Measurements from ENCODE around the gene RAB4A.
A peak's percentile ranks its signal among the peaks of the same experiment; 100 is the strongest.

The RAB4A gene

GRCh38 chr1:229262239-229262638 lies 8.7 kb upstream of the RAB4A start:
- Histone ChIP-seq H3K36me3 (ENCODE audit: control insufficient read depth, insufficient read depth, low read length, severe bottlenecking) (no peaks in the 10 kb centered on the region), H3K9ac (ENCODE audit: low read length) (no peak overlapping the region), H3K9me3 (ENCODE audit: control insufficient read depth, low read length) (peaks cover 6% of the 10 kb centered on the region), H3K4me3 (ENCODE audit: low read length) (no peak overlapping the region), H3K4me1 (ENCODE audit: control insufficient read depth, insufficient read depth, low read length) (peaks cover 5% of the 10 kb centered on the region), H3K27me3 (replicated peaks; ENCODE audit: control insufficient read depth, insufficient read depth, low read length) (no peaks in the 10 kb centered on the region)
- DNase-seq (ENCODE audit: low read depth) = no peak

DNA sequence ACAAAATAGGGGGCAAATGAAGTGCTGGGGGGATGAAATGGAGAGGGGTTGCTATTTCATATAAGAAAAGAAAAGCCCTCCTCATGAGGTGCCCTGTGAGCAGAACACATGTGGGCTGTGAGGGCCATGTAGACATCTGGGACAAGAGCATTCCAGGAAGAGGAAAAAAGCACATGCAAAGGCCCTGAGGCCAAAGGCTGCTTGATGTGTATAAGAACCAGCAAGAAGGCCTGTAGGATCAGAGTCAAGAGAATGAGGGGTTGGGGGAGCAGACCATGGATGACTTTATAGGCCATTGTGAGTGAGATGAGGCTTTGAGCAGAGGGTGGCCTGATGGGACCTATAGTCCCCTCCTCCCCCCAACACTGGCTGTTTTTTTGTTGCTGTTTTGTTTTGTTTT lies 7.7 kb upstream of the RAB4A start:
- Histone ChIP-seq H3K36me3 (ENCODE audit: control insufficient read depth, insufficient read depth, low read length, severe bottlenecking) (no peaks in the 10 kb centered on the region), H3K9ac (ENCODE audit: low read length) (no peak overlapping the region), H3K4me1 (ENCODE audit: control insufficient read depth, insufficient read depth, low read length) (peaks cover 4% of the 10 kb centered on the region), H3K4me3 (ENCODE audit: low read length) (no peak overlapping the region), H3K27me3 (replicated peaks; ENCODE audit: control insufficient read depth, insufficient read depth, low read length) (no peaks in the 10 kb centered on the region), H3K9me3 (ENCODE audit: control insufficient read depth, low read length) (peaks cover 10% of the 10 kb centered on the region)
- no peak for DNase-seq (ENCODE audit: low read depth)

GRCh38 chr1:229264068-229264467 lies 6.8 kb upstream of the RAB4A start:
- Histone ChIP-seq H3K9ac (ENCODE audit: low read length) (no peak overlapping the region), H3K27me3 (replicated peaks; ENCODE audit: control insufficient read depth, insufficient read depth, low read length) (no peaks in the 10 kb centered on the region), H3K36me3 (ENCODE audit: control insufficient read depth, insufficient read depth, low read length, severe bottlenecking) (no peaks in the 10 kb centered on the region), H3K9me3 (ENCODE audit: control insufficient read depth, low read length) (peaks cover 10% of the 10 kb centered on the region), H3K4me1 (ENCODE audit: control insufficient read depth, insufficient read depth, low read length) (no peaks in the 10 kb centered on the region), H3K4me3 (ENCODE audit: low read length) (no peak overlapping the region)
- DNase-seq (ENCODE audit: low read depth) = no peak

GRCh38 chr1:229264487-229264886 lies 6.4 kb upstream of the RAB4A start:
- Histone ChIP-seq H3K4me1 (ENCODE audit: control insufficient read depth, insufficient read depth, low read length) (no peaks in the 10 kb centered on the region), H3K27me3 (replicated peaks; ENCODE audit: control insufficient read depth, insufficient read depth, low read length) (no peaks in the 10 kb centered on the region)
- DNase-seq (ENCODE audit: low read depth) = no peak

GRCh38 chr1:229266274-229266673 lies 4.6 kb upstream of the RAB4A start:
- Histone ChIP-seq H3K27me3 (replicated peaks; ENCODE audit: control insufficient read depth, insufficient read depth, low read length) (no peaks in the 10 kb centered on the region), H3K9me3 (ENCODE audit: control insufficient read depth, low read length) (peaks cover 10% of the 10 kb centered on the region), H3K4me1 (ENCODE audit: control insufficient read depth, insufficient read depth, low read length) (no peaks in the 10 kb centered on the region), H3K36me3 (ENCODE audit: control insufficient read depth, insufficient read depth, low read length, severe bottlenecking) (no peaks in the 10 kb centered on the region), H3K9ac (ENCODE audit: low read length) (no peak overlapping the region), H3K4me3 (ENCODE audit: low read length) (no peak overlapping the region)
- no peak for DNase-seq (ENCODE audit: low read depth)

More at GRCh38 chr1:229264487-229264886, 6.4 kb upstream of the RAB4A start:
- no peak overlapping the region for H3K4me3 ChIP-seq (ENCODE audit: low read length)
- H3K9ac ChIP-seq (ENCODE audit: low read length) = no peak overlapping the region
- peaks cover 10% of the 10 kb centered on the region for H3K9me3 ChIP-seq (ENCODE audit: control insufficient read depth, low read length)
- H3K36me3 ChIP-seq (ENCODE audit: control insufficient read depth, insufficient read depth, low read length, severe bottlenecking) = no peaks in the 10 kb centered on the region

DNA sequence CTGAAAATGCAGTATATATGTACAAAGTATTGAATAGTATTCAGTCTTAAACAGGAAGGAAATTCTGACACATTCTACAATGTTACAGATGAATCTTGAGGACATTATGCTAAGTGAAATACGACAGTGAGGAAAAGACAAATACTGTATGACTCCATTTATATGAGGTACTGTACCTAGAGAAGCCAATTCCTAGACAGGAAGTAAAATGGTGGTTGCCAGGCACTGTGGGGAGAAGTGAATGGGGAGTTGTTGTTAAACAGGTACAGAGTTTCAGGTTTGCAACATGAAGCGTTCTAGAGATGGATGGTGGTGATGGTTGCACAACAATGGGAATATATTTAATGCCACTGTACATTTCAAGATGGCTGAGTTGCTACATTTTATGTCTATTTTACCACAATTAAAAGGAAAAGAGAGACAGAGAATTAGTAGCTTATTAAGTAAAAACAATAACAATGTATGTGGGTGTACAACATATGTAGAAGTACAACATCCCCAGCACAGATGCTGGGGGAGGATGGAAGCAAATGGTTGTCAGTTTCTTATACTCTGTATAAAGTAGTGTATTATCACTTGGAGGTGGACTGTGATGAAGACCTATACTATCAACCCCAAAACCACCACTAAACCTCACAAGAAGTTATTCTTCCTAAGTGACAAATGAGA lies 3.9 kb upstream of the RAB4A start:
- no peaks in the 10 kb centered on the region for H3K27me3 ChIP-seq (replicated peaks; ENCODE audit: control insufficient read depth, insufficient read depth, low read length)
- H3K9me3 ChIP-seq (ENCODE audit: control insufficient read depth, low read length) = peaks cover 10% of the 10 kb centered on the region
- no peak for DNase-seq (ENCODE audit: low read depth)
- no peaks in the 10 kb centered on the region for H3K4me1 ChIP-seq (ENCODE audit: control insufficient read depth, insufficient read depth, low read length)
- H3K4me3 ChIP-seq (ENCODE audit: low read length) = no peak overlapping the region
- no peaks in the 10 kb centered on the region for H3K36me3 ChIP-seq (ENCODE audit: control insufficient read depth, insufficient read depth, low read length, severe bottlenecking)
- H3K9ac ChIP-seq (ENCODE audit: low read length) = no peak overlapping the region

DNA sequence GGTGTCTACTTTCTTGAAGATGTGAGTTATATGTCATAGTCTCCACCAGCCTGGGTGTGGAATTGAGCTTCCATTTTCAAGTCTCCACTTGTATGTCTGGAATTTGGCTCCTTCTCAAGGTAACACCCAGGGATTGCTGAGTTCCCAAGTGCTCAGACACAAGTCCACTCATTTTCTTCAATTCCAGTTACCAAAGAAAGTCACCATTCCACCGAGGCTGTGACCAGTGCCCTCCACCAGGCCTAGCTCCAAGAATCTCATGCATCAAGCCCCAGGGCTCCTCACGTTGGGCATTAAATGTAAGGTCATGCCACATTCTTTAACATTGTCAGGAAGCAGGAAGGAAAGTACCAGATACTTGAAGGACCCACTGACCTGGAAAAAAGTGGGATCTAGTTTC lies 2.4 kb upstream of the RAB4A start:
- no peaks in the 10 kb centered on the region for H3K27me3 ChIP-seq (replicated peaks; ENCODE audit: control insufficient read depth, insufficient read depth, low read length)
- no peak for DNase-seq (ENCODE audit: low read depth)
- peaks cover 15% of the 10 kb centered on the region for H3K4me1 ChIP-seq (ENCODE audit: control insufficient read depth, insufficient read depth, low read length)
- H3K36me3 ChIP-seq (ENCODE audit: control insufficient read depth, insufficient read depth, low read length, severe bottlenecking) = no peaks in the 10 kb centered on the region
- peaks cover 10% of the 10 kb centered on the region for H3K9me3 ChIP-seq (ENCODE audit: control insufficient read depth, low read length)
- H3K9ac ChIP-seq (ENCODE audit: low read length) = no peak overlapping the region
- no peak overlapping the region for H3K4me3 ChIP-seq (ENCODE audit: low read length)

GRCh38 chr1:229271448-229272159 lies 693 bp downstream of the RAB4A start:
- Histone ChIP-seq H3K27me3 (replicated peaks; ENCODE audit: control insufficient read depth, insufficient read depth, low read length) (no peaks in the 10 kb centered on the region), H3K9me3 (ENCODE audit: control insufficient read depth, low read length) (peaks cover 10% of the 10 kb centered on the region), H3K4me1 (ENCODE audit: control insufficient read depth, insufficient read depth, low read length) (peaks cover 26% of the 10 kb centered on the region), H3K4me3 (ENCODE audit: low read length) (peak overlapping the region; percentile 90), H3K36me3 (ENCODE audit: control insufficient read depth, insufficient read depth, low read length, severe bottlenecking) (no peaks in the 10 kb centered on the region), H3K9ac (ENCODE audit: low read length) (peak overlapping the region; percentile 84)
- DNase-seq (ENCODE audit: low read depth) = peak; percentile 71

DNA sequence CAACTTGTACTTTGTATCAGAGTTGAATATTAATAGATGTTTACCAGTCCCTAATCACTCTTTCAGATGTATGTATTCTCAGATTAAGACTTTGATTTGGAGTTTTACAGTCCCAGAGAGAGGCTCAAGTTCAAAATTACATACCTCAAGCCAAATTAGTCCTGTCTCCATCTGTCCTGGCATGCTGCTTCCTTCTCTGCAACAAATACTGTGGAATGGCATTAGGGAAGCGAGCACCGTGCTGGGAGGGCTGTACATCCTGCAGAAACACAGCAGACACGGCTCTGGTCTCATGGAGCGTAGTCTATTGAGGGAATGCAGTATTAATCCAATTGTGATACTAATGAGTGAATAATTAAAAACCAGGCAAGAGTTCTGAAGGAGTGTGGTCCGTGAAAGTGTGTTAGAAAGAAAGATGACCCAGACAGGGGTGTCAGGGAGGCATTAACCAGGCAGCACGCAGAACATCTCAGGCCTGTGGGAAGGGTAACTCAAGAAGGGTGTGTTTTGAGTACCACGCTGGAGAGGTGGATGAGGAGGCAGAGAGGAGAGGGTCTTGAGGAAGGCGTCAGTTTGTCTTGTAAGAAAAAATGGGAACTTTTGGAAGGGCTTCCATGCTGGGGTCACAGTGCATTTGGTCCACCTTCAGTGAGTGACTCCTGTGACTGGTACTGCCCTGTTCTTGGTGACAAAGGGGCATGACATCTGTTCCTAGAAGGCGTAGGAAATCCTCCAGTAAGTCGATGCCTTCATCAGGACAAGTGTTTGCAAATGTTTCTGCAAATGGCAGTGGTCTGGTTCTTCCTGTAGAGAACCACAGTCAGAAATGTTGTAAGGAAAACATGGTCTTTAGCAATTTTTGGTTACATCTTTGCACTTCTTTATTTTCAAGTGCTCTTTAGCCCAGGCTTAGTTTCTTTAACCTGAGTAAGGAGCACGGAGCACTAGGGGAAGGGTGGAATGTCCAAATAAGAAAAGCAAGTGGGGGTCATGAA lies 1.6 kb downstream of the RAB4A start:
- peak; percentile 29 for DNase-seq (ENCODE audit: low read depth)
- Histone ChIP-seq H3K4me3 (ENCODE audit: low read length) (peak overlapping the region; percentile 90), H3K9me3 (ENCODE audit: control insufficient read depth, low read length) (peaks cover 2% of the 10 kb centered on the region), H3K36me3 (ENCODE audit: control insufficient read depth, insufficient read depth, low read length, severe bottlenecking) (no peaks in the 10 kb centered on the region), H3K9ac (ENCODE audit: low read length) (peak overlapping the region; percentile 84), H3K4me1 (ENCODE audit: control insufficient read depth, insufficient read depth, low read length) (peaks cover 26% of the 10 kb centered on the region), H3K27me3 (replicated peaks; ENCODE audit: control insufficient read depth, insufficient read depth, low read length) (no peaks in the 10 kb centered on the region)

GRCh38 chr1:229273507-229274232 lies 2.8 kb downstream of the RAB4A start:
- Histone ChIP-seq H3K9ac (ENCODE audit: low read length) (no peak overlapping the region), H3K4me3 (ENCODE audit: low read length) (no peak overlapping the region), H3K36me3 (ENCODE audit: control insufficient read depth, insufficient read depth, low read length, severe bottlenecking) (no peaks in the 10 kb centered on the region), H3K4me1 (ENCODE audit: control insufficient read depth, insufficient read depth, low read length) (peaks cover 26% of the 10 kb centered on the region), H3K27me3 (replicated peaks; ENCODE audit: control insufficient read depth, insufficient read depth, low read length) (no peaks in the 10 kb centered on the region), H3K9me3 (ENCODE audit: control insufficient read depth, low read length) (no peaks in the 10 kb centered on the region)
- DNase-seq (ENCODE audit: low read depth) = peak; percentile 50
